NOMO-1 treated with dmso at 0.1 percent for 144 hours (cell line): Measurements from ENCODE around the gene S100PBP.

Source experiments
- DNase-seq: peaks from one replicate; lab custom pipeline; 2025; ENCODE audit not compliant: unreplicated experiment; lab: John Stamatoyannopoulos, UW

The S100PBP gene

DNA sequence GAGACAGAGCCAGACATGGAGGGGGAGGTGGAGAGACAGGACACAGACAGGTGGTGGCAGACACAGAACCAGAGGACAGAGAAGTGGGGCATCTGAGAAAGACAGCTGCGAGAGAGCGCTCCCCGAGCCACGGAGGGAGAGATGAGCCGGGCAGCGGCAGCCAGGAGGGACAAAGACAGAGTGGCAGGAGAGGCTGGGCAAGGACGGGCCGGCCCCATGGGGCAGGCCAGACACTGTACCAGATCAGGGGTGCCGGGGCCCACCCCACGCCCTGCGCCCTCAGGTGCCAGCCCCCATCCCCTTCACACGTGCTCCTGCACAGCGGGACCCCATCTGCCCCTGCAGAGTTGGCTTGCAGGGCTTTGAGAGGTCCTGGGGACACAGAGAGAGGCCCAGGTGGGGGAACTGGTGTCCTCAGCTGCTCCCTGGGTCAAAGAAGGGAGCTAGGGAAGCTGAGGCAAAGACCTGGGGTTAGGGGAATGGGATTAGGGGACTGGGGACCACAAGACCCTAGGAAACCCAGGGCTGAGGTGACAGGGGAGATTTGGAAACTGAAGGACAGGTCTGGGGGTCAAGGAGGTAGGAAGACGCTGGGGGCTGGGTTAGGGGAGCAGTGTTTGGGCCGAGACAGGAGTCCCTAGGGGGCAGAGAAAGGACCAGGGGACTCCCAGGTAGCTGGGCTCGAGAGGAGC, 52.6 kb downstream of the S100PBP start:
- DNase-seq = no peak

DNA sequence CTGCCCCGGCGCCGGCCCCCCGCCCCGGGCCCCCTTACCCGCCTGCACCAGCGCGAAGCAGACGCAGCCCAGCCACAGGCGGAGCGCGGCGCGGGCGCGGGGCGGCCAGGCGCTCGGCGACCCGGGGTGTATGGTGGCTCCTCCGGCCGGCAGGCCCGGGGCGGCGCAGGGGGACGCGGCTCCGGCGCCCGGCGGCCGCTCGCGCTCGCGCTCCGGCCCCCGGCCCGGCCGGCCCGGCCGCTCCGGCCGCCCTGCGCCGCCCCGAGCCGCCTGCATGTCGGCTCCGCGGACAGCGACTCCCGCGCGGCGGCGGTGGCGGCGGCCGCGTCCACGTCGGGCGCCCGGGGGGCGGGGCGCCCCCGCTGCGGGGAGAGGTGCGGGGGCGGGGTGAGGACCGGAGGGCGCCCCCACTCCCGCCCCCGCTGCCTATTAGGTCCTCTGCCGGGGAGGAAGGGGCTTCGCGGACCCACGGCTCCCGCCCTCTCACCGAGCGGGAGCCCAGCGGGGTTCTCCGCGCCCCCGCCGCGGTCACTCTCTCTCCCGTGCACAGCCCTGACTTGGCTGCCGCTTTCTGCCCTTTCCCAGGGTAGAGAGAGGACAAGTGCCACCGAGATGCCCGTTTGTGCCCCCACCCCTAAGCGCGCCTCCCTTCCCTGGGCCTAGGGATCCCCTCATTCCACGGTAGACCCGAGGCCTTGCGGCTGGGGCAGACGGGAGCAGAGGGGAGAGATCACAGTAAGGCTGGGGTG, 53.3 kb downstream of the S100PBP start, which contains the start of gene FNDC5:
TSS of gene FNDC5 (minus strand) at position 298 of the 749 bp plus-strand sequence.
- DNase-seq = no peak

DNA sequence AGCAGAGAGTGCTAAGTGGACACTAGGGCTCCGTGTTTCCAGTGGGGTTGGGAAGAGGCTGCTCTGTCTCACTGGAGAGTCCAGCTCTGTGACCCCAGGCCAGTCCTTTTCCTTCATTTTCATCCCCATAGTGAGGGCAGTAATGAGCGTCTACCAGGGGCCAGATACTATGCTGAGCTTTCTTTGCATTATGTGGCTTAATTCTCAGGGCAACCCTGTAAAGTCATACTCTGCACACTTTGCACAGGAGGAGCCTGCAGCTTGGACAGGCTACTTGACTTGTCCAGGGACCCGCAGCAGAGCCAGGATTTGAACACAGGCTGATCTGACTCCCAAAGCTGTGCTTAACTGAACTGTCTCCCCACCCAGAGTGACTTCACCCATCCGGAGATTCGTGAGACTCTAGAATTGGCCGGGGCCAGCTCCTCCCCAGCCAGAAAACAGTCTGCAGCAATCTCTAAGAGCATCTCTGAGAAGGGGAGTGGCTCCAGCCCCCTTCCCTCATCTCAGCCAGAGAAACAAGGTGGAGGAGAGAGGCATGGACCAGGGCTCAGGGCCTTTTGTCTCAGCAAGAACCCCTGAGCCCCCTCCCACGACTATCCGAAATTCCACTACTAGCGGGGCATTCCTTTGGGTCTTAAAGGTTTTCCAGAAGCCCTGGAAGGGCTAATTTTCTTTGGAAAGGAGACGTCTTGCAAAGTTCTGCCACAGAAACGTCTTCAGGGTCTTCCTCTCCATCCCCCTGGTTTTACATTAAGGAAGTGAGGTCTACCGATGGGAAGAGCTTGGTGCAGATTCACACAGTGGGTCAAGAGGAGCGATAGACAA, 54.1 kb downstream of the S100PBP start:
- no peak for DNase-seq

DNA sequence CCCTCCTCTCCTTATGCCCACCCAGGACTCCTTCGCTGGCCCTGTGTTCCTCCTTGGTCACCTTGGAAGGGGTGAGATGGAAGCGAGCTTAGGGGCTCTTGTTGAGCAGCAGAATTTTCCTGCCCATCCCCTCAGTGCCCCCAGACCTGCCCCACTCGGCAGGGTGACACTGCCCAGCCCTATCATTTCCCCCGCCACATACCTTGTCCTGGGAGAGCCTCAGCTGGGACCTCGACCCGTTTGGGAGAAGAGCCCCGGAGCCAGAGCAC, 54.7 kb downstream of the S100PBP start:
- no peak for DNase-seq

- DNase-seq = no peak
Observed at GRCh38 chr1:32873484-32873883, 56.0 kb downstream of the S100PBP start.

- DNase-seq = no peak
Observed at GRCh38 chr1:32874860-32875752, 57.7 kb downstream of the S100PBP start.

GRCh38 chr1:32876341-32877210, 59.1 kb downstream of the S100PBP start:
- DNase-seq = peak; percentile 24

DNA sequence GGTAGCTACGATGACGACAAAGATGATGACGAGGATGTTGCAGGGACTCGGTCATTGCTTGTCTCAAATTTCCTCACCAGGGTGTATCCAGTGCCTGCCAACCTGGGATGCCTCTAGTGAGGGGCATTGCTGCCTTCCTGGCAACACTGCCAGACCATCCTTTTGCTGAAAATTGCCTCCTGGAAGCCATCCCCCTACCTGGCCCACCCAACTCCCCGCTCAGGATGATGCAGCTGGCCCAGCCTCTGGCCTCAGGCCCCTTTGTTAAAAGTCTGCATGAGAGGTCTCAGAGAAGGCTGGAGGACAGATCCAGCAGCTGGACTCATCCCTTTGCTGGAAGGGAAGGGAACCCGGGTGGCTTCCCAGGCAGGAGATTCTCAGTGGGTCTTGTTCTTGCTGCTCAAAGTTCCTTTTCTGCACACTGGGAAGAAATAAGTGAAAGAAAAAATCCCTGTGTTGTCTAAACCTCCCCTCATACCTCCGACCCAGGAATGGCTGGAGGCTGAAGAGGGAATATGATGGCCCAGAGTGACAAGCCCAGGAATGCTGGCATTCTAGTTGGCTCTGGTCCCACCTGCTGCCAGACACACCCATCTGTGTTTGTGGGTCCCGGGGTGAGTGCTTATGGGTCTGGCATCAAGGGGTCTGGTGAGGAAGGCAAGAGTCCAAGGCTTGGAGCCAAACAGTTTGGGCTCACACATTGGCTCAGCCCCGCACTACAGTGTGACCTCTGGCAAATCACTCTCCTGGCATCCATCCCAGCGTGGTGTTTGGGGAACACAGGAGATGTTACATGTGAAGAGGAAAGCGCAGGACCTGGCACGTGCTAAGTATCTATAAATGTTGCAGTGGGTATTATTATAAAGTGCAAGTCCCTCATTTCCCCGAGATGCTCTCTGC, 60.0 kb downstream of the S100PBP start:
- DNase-seq = no peak

DNA sequence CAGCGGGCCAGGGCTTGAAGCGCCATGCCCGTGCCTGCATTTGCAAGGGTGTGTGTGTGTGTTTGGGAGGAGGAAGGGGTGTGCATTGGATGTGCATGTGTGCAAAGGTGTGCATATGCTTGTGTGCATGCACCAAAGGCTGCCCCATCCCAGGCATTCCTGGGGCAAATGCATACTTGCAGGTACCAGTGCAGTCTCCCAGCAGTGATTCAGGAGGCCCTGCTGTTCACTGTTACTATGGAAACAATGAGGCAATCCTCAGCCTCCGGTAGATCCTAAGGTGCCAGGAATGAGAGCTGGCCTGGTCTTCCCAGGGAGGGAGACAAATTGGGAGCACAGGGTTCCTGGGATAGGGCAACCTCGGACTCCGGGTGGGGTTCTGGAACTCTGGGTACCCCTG, 60.7 kb downstream of the S100PBP start:
- DNase-seq = no peak

GRCh38 chr1:32878637-32879041, 61.2 kb downstream of the S100PBP start:
- DNase-seq = no peak

DNA sequence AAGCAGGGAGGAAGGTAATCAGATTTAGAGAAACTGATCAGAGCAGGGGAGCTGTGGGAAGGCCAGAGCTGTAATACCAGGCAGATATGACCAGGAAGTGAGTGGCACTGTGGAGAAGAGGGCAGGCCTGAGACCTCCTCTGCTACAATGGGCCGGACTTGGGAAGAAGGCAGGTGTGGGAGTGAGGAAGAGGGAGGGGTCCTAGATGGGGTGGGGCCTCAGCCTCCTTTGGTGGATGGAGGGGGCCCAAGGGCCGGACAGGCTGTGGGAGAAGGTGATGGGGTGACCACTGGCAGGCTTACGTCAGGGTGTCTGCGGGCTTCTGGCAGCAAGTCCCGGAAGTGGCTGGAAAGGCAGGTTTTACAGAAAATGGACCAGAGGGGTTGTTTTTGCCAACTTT, 63.8 kb downstream of the S100PBP start:
- no peak for DNase-seq

GRCh38 chr1:32881871-32882850, 64.7 kb downstream of the S100PBP start:
- no peak for DNase-seq

GRCh38 chr1:32883338-32884031, 66.0 kb downstream of the S100PBP start:
- no peak for DNase-seq

DNA sequence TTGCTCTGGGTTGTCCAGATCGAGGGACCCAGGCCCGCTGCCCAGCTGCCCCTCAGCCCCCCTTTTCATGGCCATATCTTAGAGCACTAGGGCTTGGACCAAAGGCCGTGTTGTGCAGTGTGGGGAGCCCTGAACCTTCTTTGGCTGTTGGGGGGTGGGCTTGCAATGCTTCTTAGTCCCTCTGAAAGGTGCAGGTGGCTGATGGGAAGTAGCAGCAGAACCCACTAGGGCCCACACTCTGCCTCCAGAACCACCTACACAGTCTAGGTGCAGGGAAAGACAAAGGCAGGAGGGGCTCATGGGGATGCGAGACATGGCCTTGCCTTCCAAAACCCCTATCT, 66.5 kb downstream of the S100PBP start:
- DNase-seq = no peak

GRCh38 chr1:32884726-32885125, 67.3 kb downstream of the S100PBP start:
- no peak for DNase-seq

DNA sequence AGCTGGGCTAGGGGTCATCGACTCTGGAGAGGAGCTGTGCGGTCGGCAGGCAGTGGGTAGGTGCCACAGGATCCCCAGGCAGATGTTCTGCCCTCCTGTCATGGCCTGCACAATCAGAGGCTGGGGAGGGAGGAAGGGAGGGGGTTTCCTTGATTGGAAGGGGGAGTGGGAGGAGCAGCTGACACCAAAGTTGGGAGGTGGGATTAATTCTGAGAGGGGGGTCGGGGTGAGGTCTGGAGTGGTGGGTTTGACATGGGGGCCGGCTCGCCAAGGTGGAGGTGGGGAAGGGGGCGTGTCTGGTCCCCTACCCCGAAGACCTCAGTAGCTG, 68.2 kb downstream of the S100PBP start:
- DNase-seq = no peak

GRCh38 chr1:32886004-32886827, 68.8 kb downstream of the S100PBP start, which contains the start of gene HPCA:
HPCA (plus strand) TSS chr1:32886491; CDS start chr1:32888899, 2,408 bp downstream.
- peak; percentile 11 for DNase-seq
